Measurements from ENCODE around the gene UFC1. TPM values are rescaled to one million over a fixed set of nuclear protein-coding genes. Genes with fewer than 3 reads are reported as not detected.

Gene UFC1
- total and polyA plus RNA-seq, 2 of the 13 experiments (the other 11 are each of a cell fraction or from before 2014, with no cell fraction given) = 72.8 to 85.2 TPM

DNA sequence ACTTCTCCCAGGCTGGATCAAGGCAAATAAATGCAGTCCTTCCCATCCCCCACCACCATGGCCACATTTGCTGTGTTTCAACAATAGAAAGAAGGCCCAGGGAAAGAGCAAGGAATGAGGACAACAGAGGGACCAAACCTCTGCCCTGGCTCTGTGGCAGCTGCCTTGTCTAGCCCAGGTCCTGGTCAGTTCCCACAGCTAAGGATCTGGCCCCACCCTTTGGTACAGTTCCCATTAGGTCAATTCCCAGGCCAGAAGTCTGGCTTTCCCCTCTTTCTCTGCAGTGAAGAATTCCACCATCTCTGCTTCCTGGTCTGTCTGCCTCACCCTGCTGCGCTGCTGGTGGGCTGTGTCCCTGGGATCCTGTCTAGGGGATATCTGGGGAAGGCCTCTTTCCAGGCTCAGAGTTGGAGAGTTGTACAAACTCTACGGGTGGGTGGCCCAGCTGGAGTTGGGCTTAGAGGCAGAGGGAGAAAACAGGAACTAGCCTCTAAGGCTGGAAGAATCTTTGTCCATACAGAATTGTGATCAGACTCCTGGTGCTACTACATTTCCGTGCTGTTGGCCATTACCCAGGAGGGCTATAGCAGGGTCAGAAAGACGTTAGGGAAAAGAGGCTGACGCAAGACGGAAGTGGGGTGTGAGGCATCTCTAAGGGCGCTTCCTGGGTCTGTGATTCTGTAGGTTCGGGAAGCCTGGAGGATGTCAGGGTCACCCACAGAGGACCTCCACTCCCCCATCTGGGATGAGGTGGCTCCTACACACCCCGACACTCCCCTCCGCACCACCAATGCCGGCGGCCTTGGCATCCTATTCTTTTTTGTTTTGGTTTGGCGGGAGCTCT lies 47.4 kb downstream of the UFC1 start (continued):
- TF ChIP-seq GABPB1 (CRISPR knock-in tag; IDR thresholded peaks at IDR 0.05) (no peak), IRX3 (CRISPR knock-in tag; IDR thresholded peaks at IDR 0.05; ENCODE audit: borderline replicate concordance, low read depth) (no peak), BHLHE40 (IDR thresholded peaks at IDR 0.05; ENCODE audit: low read length) (no peak), ZNF724P (CRISPR knock-in tag; IDR thresholded peaks at IDR 0.05; ENCODE audit: borderline replicate concordance) (peak; percentile 60; the same call in 1 of the 2 replicates), HMGA1 (CRISPR knock-in tag; conservative IDR thresholded peaks at IDR 0.05) (no peak), ZNF510 (CRISPR knock-in tag; IDR thresholded peaks at IDR 0.05; ENCODE audit: low read depth) (no peak), ZSCAN12 (CRISPR knock-in tag; IDR thresholded peaks at IDR 0.05) (no peak), RCOR2 (CRISPR knock-in tag; IDR thresholded peaks at IDR 0.05) (no peak), ELF3 (CRISPR knock-in tag; IDR thresholded peaks at IDR 0.05) (no peak), ZNF574 (CRISPR knock-in tag; IDR thresholded peaks at IDR 0.05) (no peak), ZSCAN9 (CRISPR knock-in tag; IDR thresholded peaks at IDR 0.05; ENCODE audit: borderline replicate concordance) (no peak), ZSCAN30 (CRISPR knock-in tag; IDR thresholded peaks at IDR 0.05) (no peak), SIX1 (CRISPR knock-in tag; IDR thresholded peaks at IDR 0.05; ENCODE audit: borderline replicate concordance) (no peak), SOX5 (CRISPR knock-in tag; IDR thresholded peaks at IDR 0.05; ENCODE audit: borderline replicate concordance) (no peak), FOXA3 (CRISPR knock-in tag; IDR thresholded peaks at IDR 0.05) (no peak)
- TF ChIP-seq, protein P1, sequence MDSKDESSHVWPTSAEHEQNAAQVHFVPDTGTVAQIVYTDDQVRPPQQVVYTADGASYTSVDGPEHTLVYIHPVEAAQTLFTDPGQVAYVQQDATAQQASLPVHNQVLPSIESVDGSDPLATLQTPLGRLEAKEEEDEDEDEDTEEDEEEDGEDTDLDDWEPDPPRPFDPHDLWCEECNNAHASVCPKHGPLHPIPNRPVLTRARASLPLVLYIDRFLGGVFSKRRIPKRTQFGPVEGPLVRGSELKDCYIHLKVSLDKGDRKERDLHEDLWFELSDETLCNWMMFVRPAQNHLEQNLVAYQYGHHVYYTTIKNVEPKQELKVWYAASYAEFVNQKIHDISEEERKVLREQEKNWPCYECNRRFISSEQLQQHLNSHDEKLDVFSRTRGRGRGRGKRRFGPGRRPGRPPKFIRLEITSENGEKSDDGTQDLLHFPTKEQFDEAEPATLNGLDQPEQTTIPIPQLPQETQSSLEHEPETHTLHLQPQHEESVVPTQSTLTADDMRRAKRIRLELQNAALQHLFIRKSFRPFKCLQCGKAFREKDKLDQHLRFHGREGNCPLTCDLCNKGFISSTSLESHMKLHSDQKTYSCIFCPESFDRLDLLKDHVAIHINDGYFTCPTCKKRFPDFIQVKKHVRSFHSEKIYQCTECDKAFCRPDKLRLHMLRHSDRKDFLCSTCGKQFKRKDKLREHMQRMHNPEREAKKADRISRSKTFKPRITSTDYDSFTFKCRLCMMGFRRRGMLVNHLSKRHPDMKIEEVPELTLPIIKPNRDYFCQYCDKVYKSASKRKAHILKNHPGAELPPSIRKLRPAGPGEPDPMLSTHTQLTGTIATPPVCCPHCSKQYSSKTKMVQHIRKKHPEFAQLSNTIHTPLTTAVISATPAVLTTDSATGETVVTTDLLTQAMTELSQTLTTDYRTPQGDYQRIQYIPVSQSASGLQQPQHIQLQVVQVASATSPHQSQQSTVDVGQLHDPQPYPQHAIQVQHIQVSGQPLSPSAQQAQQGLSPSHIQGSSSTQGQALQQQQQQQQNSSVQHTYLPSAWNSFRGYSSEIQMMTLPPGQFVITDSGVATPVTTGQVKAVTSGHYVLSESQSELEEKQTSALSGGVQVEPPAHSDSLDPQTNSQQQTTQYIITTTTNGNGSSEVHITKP (CRISPR knock-in tag; IDR thresholded peaks at IDR 0.05; ENCODE audit: low read depth) = no peak
- TF ChIP-seq, protein P2, sequence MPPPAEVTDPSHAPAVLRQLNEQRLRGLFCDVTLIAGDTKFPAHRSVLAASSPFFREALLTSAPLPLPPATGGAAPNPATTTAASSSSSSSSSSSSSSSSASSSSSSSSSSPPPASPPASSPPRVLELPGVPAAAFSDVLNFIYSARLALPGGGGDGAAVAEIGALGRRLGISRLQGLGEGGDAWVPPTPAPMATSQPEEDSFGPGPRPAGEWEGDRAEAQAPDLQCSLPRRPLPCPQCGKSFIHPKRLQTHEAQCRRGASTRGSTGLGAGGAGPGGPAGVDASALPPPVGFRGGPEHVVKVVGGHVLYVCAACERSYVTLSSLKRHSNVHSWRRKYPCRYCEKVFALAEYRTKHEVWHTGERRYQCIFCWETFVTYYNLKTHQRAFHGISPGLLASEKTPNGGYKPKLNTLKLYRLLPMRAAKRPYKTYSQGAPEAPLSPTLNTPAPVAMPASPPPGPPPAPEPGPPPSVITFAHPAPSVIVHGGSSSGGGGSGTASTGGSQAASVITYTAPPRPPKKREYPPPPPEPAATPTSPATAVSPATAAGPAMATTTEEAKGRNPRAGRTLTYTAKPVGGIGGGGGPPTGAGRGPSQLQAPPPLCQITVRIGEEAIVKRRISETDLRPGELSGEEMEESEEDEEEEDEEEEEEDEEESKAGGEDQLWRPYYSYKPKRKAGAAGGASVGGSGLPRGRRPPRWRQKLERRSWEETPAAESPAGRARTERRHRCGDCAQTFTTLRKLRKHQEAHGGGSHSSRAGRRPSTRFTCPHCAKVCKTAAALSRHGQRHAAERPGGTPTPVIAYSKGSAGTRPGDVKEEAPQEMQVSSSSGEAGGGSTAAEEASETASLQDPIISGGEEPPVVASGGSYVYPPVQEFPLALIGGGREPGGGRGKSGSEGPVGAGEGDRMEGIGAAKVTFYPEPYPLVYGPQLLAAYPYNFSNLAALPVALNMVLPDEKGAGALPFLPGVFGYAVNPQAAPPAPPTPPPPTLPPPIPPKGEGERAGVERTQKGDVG (CRISPR knock-in tag; IDR thresholded peaks at IDR 0.05; ENCODE audit: borderline replicate concordance) = no peak
- TF ChIP-seq, protein P3, sequence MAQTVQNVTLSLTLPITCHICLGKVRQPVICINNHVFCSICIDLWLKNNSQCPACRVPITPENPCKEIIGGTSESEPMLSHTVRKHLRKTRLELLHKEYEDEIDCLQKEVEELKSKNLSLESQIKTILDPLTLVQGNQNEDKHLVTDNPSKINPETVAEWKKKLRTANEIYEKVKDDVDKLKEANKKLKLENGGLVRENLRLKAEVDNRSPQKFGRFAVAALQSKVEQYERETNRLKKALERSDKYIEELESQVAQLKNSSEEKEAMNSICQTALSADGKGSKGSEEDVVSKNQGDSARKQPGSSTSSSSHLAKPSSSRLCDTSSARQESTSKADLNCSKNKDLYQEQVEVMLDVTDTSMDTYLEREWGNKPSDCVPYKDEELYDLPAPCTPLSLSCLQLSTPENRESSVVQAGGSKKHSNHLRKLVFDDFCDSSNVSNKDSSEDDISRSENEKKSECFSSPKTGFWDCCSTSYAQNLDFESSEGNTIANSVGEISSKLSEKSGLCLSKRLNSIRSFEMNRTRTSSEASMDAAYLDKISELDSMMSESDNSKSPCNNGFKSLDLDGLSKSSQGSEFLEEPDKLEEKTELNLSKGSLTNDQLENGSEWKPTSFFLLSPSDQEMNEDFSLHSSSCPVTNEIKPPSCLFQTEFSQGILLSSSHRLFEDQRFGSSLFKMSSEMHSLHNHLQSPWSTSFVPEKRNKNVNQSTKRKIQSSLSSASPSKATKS (CRISPR knock-in tag; IDR thresholded peaks at IDR 0.05) = no peak

All from HepG2 (cell line).